GM19035 (cell line): ENCODE data around the gene ABCC6.
"Not testable (repeated sequence)": the region's sequence is repeated elsewhere in the genome, so short reads cannot be mapped to it uniquely, and the experiment has no call there.

Experiments
- ATAC-seq: cut with Tn5 transposase; IDR thresholded peaks from one replicate; pipeline ENCODE4 v1.9.1; 2021; ENCODE audit not compliant: unreplicated experiment

Gene ABCC6

GRCh38 chr16:16120382-16121184 is 102.7 kb downstream of the ABCC6 start:
- ATAC-seq, result no peak

DNA sequence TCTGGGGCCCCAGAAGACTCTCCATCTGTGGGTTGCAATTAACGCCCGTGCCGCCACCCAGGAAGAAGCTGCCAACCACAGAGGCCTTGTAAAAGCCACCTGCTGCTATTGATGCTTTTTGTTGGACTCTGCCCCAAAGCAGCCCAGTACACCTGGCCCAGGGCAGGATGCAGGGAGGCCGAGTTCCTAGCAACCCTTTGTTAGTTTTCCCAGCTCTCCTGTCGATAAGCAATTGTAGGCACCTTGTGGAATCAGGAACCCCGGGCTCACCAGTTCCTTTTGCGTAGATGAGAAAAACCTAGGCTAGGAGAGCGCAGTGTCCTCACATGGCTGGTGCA is 103.3 kb downstream of the ABCC6 start:
- ATAC-seq, result no peak

DNA sequence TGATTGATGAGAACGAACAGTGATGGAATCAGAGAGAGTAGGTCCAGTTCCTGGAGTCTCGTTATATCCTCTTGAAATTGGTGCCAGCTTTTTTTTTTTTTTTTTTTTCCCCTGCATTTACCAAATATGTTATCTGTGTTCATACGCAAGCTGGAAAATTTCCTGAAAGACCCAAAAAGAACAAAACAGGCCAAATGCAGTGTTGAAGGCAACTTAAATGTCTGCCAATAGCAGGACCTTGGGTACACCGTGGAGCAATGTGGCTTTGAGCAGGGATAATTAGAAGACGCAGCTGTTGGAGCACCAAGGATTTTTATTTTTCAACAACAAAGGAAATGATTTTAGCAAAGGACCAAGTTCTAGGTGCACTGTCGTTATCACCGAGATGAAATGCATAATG is 105.0 kb downstream of the ABCC6 start:
- ATAC-seq, result no peak

GRCh38 chr16:16116841-16117240 is 106.5 kb downstream of the ABCC6 start:
- ATAC-seq, result no peak

- no peak for ATAC-seq
Observed at GRCh38 chr16:16113076-16113475, 110.2 kb downstream of the ABCC6 start.

DNA sequence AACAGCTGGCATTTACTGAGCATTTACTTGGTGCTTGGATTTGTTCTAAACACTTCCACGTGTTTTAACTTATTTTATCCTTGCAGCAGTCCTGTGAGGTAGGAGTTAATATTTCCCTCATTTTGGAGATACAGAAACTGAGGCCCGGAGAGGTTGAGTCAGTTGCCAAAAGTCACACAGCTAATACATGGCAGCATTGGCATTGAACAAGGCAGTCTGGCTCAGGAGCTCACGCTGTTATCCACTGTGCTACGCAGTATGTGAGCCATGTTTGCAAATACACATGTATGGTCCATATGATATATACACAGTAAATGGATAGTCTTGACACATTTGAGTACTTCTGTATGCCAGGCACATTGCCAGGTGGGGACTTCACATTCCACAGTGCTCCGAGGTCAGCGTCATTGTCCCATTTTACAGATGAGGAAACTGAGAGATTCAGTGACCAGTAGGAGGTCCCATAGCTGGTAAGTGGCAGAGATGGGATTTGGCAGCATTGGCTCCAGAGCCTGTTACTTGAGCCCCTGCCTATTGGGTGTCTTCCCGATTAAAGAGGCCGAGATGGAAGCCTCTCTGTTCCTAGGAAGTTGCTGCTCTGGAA is 110.7 kb downstream of the ABCC6 start:
- no peak for ATAC-seq

DNA sequence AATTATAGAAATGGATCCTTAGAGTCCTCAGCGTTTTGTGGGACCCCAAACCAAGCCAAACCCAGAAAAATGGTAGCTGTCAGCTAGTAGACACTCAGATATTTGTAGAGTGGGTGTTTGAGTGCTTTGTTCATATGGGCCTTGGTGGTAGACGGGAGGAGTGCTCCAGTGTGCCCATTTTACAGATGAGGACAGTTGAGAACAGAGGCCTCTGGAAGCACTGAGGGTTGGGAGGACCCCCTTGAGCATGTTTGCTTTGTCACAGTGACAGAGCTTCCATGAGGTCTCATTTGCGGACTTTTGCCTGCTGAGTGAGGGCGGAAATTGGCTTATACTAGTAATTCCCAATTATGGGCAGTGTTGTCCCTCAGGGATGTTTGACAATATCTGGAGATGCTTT is 111.7 kb downstream of the ABCC6 start:
- no peak for ATAC-seq

GRCh38 chr16:16110111-16110490 is 113.2 kb downstream of the ABCC6 start:
- no peak for ATAC-seq

DNA sequence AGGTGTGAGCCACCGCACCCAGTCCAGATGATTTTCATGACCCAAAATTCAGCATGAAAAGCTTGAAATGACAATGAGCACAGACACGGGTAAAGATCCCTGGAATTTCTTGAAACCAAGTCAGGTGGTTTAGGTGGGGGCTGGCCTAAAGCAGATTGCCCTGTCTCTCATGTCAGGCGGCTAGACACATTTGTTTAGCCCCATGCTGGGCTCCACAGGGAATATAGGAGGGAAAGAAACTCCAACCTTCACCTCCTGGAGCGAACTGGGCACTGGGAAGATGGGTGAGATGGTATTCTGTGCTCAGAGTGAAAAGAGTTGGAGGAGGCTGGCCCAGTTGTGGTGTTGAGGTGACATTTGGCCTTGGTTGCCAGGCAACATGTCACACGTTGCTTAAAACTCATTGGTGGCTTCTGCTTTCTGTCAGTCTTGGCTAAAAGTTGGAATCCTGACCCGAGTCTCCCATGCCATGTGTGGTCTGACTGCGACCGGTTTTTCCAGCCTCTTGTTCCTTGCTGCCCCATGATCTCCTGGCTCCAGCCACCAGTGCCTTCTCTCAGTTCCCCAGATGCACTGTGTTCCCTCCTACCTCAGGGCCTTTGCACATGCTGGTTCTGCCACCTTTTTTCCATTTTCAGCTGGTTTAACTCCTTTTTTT is 113.7 kb downstream of the ABCC6 start:
- ATAC-seq, result no peak

GRCh38 chr16:16108759-16109158 is 114.5 kb downstream of the ABCC6 start:
- no peak for ATAC-seq

DNA sequence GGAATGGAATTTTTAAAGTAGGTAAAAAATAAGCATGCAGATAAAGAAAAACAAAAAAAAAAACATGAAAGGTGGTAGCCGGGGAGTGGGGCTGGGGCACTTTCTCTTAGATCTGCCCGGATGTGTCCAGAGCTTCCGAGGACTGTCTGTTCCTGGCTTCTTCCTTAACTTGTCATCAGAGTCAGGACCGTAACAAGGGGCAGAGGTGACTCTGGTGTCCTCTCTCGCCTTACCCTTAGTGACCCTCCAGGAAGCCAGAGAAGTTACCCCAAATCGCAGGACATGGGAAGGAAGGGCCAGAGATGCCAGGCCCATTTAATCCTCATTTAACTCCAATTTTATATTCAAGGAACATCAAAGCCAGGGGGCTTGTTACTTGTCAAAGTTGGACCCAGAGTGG is 115.5 kb downstream of the ABCC6 start:
- ATAC-seq, result no peak

GRCh38 chr16:16106466-16106865 is 116.8 kb downstream of the ABCC6 start:
- ATAC-seq, result no peak

DNA sequence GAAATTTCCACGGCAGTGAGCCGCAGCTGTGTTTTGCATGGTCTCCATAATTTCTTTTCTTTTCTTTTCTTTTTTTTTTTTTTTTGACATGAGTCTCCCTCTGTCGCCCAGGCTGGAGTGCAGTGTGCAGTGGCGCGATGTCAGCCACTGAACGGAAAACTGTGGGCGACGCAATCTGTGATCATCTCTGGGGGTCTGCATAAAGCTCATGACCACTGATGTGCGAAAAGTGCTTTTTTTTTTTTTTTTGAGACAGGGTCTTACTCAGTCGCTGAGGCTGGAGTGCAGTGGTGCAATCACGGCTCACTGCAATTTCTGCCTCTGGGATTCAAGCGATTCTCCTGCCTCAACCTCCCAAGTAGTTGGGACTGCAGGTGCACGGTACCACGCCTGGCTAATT is 117.6 kb downstream of the ABCC6 start:
- no peak for ATAC-seq

DNA sequence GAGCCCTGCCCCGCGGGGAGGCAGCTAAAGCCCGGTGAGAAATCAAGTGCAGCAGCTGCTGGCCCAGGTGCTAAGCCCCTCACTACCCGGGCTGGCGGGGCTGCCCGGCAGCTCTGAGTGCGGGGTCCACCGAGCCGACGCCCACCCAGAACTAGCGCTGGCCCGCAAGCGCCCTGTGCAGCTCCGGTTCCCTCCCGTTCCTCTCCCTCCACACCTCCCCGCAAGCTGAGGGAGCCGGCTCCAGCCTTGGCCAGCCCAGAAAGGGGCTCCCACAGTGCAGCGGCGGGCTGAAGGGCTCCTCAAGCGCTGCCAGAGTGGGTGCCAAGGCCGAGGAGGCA is 118.5 kb downstream of the ABCC6 start:
- ATAC-seq, result not testable (repeated sequence)

DNA sequence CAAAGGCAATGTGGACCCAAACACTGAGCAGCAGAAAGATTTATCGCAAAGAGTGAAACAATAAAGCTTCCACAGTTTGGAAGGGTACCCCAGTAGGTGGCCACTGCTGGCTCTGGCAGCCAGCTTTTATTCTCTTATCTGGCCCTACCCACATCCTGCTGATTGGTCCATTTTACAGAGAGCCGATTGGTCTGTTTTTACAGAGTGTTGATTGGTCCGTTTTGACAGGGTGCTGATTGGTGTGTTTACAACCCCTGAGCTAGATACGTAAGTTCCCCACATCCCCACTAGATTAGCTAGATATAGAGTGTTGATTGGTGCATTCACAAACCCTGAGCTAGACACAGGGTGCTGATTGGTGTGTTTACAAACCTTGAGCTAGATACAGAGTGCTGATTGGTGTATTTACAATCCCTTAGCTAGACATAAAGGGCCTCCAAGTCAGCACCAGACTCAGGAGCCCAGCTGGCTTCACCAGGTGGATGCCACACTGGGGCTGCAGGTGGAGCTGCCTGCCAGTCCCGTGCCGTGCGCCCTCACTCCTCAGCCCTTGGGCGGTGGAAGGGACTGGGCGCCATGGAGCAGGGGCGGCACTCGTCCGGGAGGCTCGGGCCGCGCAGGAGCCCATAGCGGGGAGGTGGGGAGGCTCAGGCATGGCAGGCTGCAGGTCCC is 119.0 kb downstream of the ABCC6 start:
- ATAC-seq, result not testable (repeated sequence)

GRCh38 chr16:16102738-16103137 is 120.6 kb downstream of the ABCC6 start:
- no peak for ATAC-seq

GRCh38 chr16:16101585-16101984 is 121.7 kb downstream of the ABCC6 start:
- no peak for ATAC-seq

GRCh38 chr16:16100631-16101030 is 122.7 kb downstream of the ABCC6 start:
- ATAC-seq, result no peak

DNA sequence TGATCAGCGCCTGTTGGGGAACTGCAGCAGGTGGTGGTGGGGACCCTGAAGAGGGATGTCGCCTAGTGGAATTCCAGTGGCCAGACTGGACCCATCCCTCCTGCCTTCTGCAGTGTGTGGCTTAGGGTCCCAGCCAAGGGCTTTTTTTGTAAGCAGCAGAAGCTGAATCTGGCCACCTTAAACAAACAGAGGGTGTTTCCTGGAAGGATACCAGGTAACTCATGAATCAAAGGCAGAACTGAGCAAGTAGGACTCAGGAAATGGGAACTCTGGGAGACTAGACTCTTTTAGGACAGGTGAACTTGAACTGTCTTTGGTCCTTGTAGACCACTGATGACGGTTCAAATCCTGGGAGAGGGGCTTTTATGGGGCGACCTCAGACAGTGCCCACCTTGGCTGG is 124.0 kb downstream of the ABCC6 start:
- no peak for ATAC-seq
